HUES6 (cell line): Measurements from ENCODE around the gene NUDT14.

Source experiments
- H3K27ac ChIP-seq: 2 replicates; pipeline ENCODE4 v1.7.0; 2013; ENCODE audit warnings: low read depth, mild to moderate bottlenecking, low read length, inconsistent platforms
- H3K27me3 ChIP-seq: 2 replicates; pipeline ENCODE4 v1.6.1; 2013; ENCODE audit warnings: low read length; ENCODE audit not compliant: control insufficient read depth, insufficient read depth
- H3K36me3 ChIP-seq: 2 replicates; pipeline ENCODE4 v1.6.1; 2013; ENCODE audit warnings: low read length; ENCODE audit not compliant: control insufficient read depth, insufficient read depth
- H3K4me1 ChIP-seq: 2 replicates; pipeline ENCODE4 v1.6.1; 2013; ENCODE audit warnings: low read length; ENCODE audit not compliant: control insufficient read depth, insufficient read depth
- H3K4me3 ChIP-seq: 2 replicates; pipeline ENCODE4 v1.5.1; 2013; ENCODE audit warnings: low read depth, low read length
- H3K9ac ChIP-seq: one replicate; pipeline ENCODE4 v1.6.1; 2013; ENCODE audit warnings: mild to moderate bottlenecking, low read length
- H3K9me3 ChIP-seq: 2 replicates; pipeline ENCODE4 v1.6.1; 2013; ENCODE audit warnings: low read depth, low read length; ENCODE audit not compliant: control insufficient read depth, insufficient read depth

Gene NUDT14

GRCh38 chr14:105180592-105181548, at the start of gene NUDT14:
Gene NUDT14 (minus strand): TSS chr14:105181312. CDS start chr14:105181209, 103 bp downstream.
- H3K27me3 ChIP-seq = peaks cover 44% of the 10 kb centered on the region
- H3K9ac ChIP-seq = peak within 1 kb of the TSS; percentile 29
- H3K36me3 ChIP-seq = 0 out of 2 replicates have a peak, but pooled peaks cover 3% of the 10 kb centered on the region
- H3K4me3 ChIP-seq = peak within 1 kb of the TSS; percentile 50
- no peak within 1 kb of the TSS for H3K27ac ChIP-seq
- 0 out of 2 replicates have a peak, but pooled peaks cover 3% of the 10 kb centered on the region for H3K4me1 ChIP-seq
- H3K9me3 ChIP-seq = no peaks in the 10 kb centered on the region

GRCh38 chr14:105229099-105229655, 48.1 kb upstream of the NUDT14 start:
- H3K9ac ChIP-seq = no peak overlapping the region
- peaks cover 11% of the 10 kb centered on the region for H3K36me3 ChIP-seq
- H3K27me3 ChIP-seq = no peaks in the 10 kb centered on the region
- H3K27ac ChIP-seq = no peak overlapping the region
- H3K9me3 ChIP-seq = no peaks in the 10 kb centered on the region
- H3K4me3 ChIP-seq = no peak overlapping the region
- H3K4me1 ChIP-seq = no peaks in the 10 kb centered on the region

- Histone ChIP-seq H3K36me3 (peaks cover 11% of the 10 kb centered on the region), H3K4me1 (no peaks in the 10 kb centered on the region), H3K9ac (no peak overlapping the region), H3K27ac (no peak overlapping the region), H3K9me3 (no peaks in the 10 kb centered on the region), H3K4me3 (no peak overlapping the region), H3K27me3 (no peaks in the 10 kb centered on the region)
Measured at GRCh38 chr14:105228562-105228961, 47.5 kb upstream of the NUDT14 start.

GRCh38 chr14:105227346-105227745, 46.2 kb upstream of the NUDT14 start:
- no peaks in the 10 kb centered on the region for H3K9me3 ChIP-seq
- H3K4me1 ChIP-seq = no peaks in the 10 kb centered on the region
- H3K27ac ChIP-seq = no peak overlapping the region
- H3K36me3 ChIP-seq = peaks cover 15% of the 10 kb centered on the region
- H3K9ac ChIP-seq = no peak overlapping the region
- H3K27me3 ChIP-seq = no peaks in the 10 kb centered on the region
- H3K4me3 ChIP-seq = no peak overlapping the region

- no peak overlapping the region for H3K27ac ChIP-seq
- H3K9ac ChIP-seq = no peak overlapping the region
- H3K27me3 ChIP-seq = no peaks in the 10 kb centered on the region
- peaks cover 22% of the 10 kb centered on the region for H3K36me3 ChIP-seq
- no peaks in the 10 kb centered on the region for H3K4me1 ChIP-seq
- H3K9me3 ChIP-seq = no peaks in the 10 kb centered on the region
- H3K4me3 ChIP-seq = no peak overlapping the region
Measured at GRCh38 chr14:105226198-105226597, 45.1 kb upstream of the NUDT14 start.

- H3K27me3 ChIP-seq = no peaks in the 10 kb centered on the region
- no peak overlapping the region for H3K27ac ChIP-seq
- H3K36me3 ChIP-seq = peaks cover 27% of the 10 kb centered on the region
- no peak overlapping the region for H3K9ac ChIP-seq
- H3K4me3 ChIP-seq = no peak overlapping the region
- no peaks in the 10 kb centered on the region for H3K9me3 ChIP-seq
- no peaks in the 10 kb centered on the region for H3K4me1 ChIP-seq
Measured at GRCh38 chr14:105224845-105225570, 43.9 kb upstream of the NUDT14 start.

GRCh38 chr14:105223770-105224544, 42.8 kb upstream of the NUDT14 start:
- H3K36me3 ChIP-seq = peaks cover 35% of the 10 kb centered on the region
- no peak overlapping the region for H3K4me3 ChIP-seq
- no peak overlapping the region for H3K9ac ChIP-seq
- H3K9me3 ChIP-seq = no peaks in the 10 kb centered on the region
- no peaks in the 10 kb centered on the region for H3K27me3 ChIP-seq
- H3K27ac ChIP-seq = no peak overlapping the region
- no peaks in the 10 kb centered on the region for H3K4me1 ChIP-seq

- Histone ChIP-seq H3K4me1 (no peaks in the 10 kb centered on the region), H3K36me3 (peaks cover 40% of the 10 kb centered on the region), H3K27ac (no peak overlapping the region)
Measured at GRCh38 chr14:105223260-105223659, 42.1 kb upstream of the NUDT14 start.

GRCh38 chr14:105221598-105222178, 40.6 kb upstream of the NUDT14 start:
- Histone ChIP-seq H3K36me3 (peaks cover 49% of the 10 kb centered on the region), H3K4me1 (no peaks in the 10 kb centered on the region), H3K27ac (no peak overlapping the region)

More at GRCh38 chr14:105223260-105223659, 42.1 kb upstream of the NUDT14 start:
- no peak overlapping the region for H3K9ac ChIP-seq
- no peaks in the 10 kb centered on the region for H3K27me3 ChIP-seq
- no peaks in the 10 kb centered on the region for H3K9me3 ChIP-seq
- no peak overlapping the region for H3K4me3 ChIP-seq

More at GRCh38 chr14:105221598-105222178, 40.6 kb upstream of the NUDT14 start:
- Histone ChIP-seq H3K27me3 (no peaks in the 10 kb centered on the region), H3K9me3 (no peaks in the 10 kb centered on the region), H3K9ac (no peak overlapping the region), H3K4me3 (no peak overlapping the region)
